Upper lobe of right lung (tissue), 1 donor: ENCODE results near the gene HIPK1. TPM values are rescaled to one million over a fixed set of nuclear protein-coding genes. Genes with fewer than 3 reads are reported as not detected.

ENCODE experiments used
- ATAC-seq: fragments of 200-7000 bp; cut with Tn5 transposase; one replicate; pipeline ENCODE4 v1.9.1; 2020; ENCODE audit warnings: mild to moderate bottlenecking, moderate library complexity
- DNase-seq: peaks from one replicate; pipeline ENCODE4 v3.0.0-alpha.2; 2020
- H3K27ac ChIP-seq: fragments of 200-600 bp; one replicate; pipeline ENCODE4 v1.8.0; 2022
- H3K27me3 ChIP-seq: fragments of 200-600 bp; one replicate; pipeline ENCODE4 v1.8.0; 2022; ENCODE audit warnings: mild to moderate bottlenecking
- H3K36me3 ChIP-seq: fragments of 200-600 bp; one replicate; pipeline ENCODE4 v1.8.0; 2022
- H3K4me1 ChIP-seq: fragments of 200-600 bp; one replicate; pipeline ENCODE4 v1.8.0; 2022
- H3K4me3 ChIP-seq: fragments of 200-600 bp; one replicate; pipeline ENCODE4 v1.8.0; 2022; ENCODE audit warnings: mild to moderate bottlenecking
- H3K9me3 ChIP-seq: fragments of 200-600 bp; one replicate; pipeline ENCODE4 v1.8.0; 2022
- intact Hi-C: fragments of 100-400 bp; cut with DNase I; formaldehyde crosslinking; loops from one replicate; pipeline ENCODE4 v1.11.0; 2022
- total RNA-seq: library from RNA; stranded (reverse); fragmentation: NEBNext Ultra II Directional; extraction: Animal tissue kit (Norgen Biotek cat#: 25700); gene quantifications from one replicate; pipeline ENCODE4 v1.2.1, GENCODE V29; 2021
- TF ChIP-seq, protein P1 (sequence below): fragments of 200-600 bp; IDR thresholded peaks from one replicate; pipeline ENCODE4 v1.8.0; 2022; ENCODE audit warnings: antibody characterized with exemption
- donor health status: DM: no; HTN: yes; CAD: no; lungs with severe emphysema.

Gene HIPK1
- total RNA-seq, 1 donor from 2014 or later = 77.8 TPM

DNA sequence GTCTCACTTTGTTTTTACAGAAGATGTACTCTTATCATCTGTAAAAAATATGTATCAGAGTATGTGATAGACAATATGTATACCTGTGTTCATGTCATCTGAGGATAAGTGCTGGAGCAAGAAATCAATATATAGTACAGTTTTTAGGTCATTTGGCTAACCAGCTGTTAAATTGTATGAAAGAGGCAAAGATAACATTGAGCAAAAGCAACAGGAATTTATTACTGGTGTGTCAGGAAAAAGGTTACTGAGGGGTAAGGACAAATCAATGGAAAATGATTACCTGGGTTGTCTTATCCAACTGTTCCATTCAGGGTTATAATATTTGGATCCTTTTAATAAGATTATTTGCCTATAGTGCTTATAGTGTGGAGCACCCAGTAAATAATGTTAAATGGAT is 4.9 kb downstream of the HIPK1 start:
- Histone ChIP-seq H3K9me3 (no peaks in the 10 kb centered on the region), H3K4me1 (peaks cover 55% of the 10 kb centered on the region), H3K27me3 (no peaks in the 10 kb centered on the region), H3K36me3 (no peaks in the 10 kb centered on the region), H3K27ac (no peak overlapping the region), H3K4me3 (no peak overlapping the region)
- DNase-seq = no peak
- intact Hi-C loops = no loop called here
- ATAC-seq = no peak
- TF ChIP-seq, protein P1, sequence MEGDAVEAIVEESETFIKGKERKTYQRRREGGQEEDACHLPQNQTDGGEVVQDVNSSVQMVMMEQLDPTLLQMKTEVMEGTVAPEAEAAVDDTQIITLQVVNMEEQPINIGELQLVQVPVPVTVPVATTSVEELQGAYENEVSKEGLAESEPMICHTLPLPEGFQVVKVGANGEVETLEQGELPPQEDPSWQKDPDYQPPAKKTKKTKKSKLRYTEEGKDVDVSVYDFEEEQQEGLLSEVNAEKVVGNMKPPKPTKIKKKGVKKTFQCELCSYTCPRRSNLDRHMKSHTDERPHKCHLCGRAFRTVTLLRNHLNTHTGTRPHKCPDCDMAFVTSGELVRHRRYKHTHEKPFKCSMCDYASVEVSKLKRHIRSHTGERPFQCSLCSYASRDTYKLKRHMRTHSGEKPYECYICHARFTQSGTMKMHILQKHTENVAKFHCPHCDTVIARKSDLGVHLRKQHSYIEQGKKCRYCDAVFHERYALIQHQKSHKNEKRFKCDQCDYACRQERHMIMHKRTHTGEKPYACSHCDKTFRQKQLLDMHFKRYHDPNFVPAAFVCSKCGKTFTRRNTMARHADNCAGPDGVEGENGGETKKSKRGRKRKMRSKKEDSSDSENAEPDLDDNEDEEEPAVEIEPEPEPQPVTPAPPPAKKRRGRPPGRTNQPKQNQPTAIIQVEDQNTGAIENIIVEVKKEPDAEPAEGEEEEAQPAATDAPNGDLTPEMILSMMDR = no peak

DNA sequence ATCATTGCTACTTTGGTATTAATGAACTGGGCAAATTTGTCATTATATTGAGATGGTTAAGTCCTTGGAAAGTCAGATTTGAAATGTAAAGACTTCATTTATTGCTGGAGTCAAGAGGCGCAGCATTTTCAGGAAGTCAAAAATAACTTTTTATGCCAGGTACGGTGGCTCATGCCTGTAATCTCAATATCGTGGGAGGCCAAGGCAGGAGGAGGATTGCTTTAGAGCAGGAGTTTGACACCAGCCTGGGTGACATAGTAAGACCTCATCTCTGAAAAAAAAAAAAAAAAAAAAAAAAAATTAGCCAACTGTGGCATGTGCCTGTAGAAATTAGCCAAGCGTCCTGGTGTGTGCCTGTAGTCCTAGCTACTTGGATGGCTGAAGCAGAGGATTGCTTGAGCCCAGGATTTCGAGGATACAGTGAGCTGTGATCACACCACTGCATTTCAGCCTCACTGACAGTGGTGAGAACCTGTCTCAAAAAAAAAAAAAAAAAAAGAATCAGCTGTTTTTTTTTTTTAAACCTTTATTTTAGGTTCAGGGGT is 5.5 kb downstream of the HIPK1 start:
- ATAC-seq (no peak), DNase-seq (no peak)
- Histone ChIP-seq H3K27me3 (no peaks in the 10 kb centered on the region), H3K9me3 (no peaks in the 10 kb centered on the region), H3K27ac (no peak overlapping the region), H3K36me3 (no peaks in the 10 kb centered on the region), H3K4me3 (no peak overlapping the region), H3K4me1 (peaks cover 55% of the 10 kb centered on the region)
- TF ChIP-seq, protein P1 = no peak
- intact Hi-C loops = no loop called here

DNA sequence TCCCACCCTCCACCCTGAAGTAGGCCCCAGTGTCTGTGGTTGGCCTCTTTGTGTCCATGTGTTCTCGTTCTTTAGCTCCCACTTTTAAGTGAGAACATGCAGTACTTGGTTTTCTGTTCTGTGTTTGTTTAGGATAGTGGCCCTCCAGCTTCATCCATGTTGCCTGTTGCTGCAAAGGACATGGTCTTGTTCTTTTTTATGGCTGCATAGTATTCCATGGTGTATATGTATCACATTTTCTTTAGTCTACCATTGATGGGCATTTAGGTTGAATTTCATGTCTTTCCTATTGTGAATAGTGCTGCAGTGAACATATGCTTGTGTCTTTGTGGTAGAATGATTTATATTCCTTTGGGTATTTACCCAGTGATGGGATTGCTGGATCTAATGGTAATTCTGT is 6.1 kb downstream of the HIPK1 start:
- H3K27me3 ChIP-seq = no peaks in the 10 kb centered on the region

DNA sequence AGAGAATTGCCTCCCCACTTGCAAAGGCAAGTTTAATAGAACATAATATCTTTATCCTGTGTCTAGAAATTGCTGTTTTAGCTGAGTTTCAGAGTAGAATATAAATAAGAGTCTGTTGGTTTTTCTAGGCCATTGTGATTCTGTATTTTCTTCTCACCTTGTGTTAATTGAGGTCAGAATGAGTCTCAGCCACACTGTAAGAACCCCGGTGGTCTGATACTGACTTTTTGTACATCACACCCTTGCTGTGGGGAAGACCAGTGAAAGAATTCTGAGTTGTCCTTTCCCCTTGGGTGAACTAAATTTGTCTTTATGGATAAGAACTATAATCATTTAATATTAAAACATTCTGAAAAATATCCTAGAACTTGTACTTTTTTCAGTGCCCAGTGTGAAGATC is 6.8 kb downstream of the HIPK1 start:
- H3K27ac ChIP-seq = no peak overlapping the region
- TF ChIP-seq, protein P1 = no peak
- H3K27me3 ChIP-seq = no peaks in the 10 kb centered on the region
- peaks cover 8% of the 10 kb centered on the region for H3K36me3 ChIP-seq
- no peak for ATAC-seq
- no peaks in the 10 kb centered on the region for H3K9me3 ChIP-seq
- H3K4me1 ChIP-seq = peaks cover 60% of the 10 kb centered on the region
- no peak for DNase-seq
- intact Hi-C loops = no loop called here
- no peak overlapping the region for H3K4me3 ChIP-seq

More for the DNA sequence above, 6.1 kb downstream of the HIPK1 start:
- H3K9me3 ChIP-seq = no peaks in the 10 kb centered on the region
- TF ChIP-seq, protein P1 = no peak
- intact Hi-C loops = no loop called here
- no peak overlapping the region for H3K27ac ChIP-seq
- ATAC-seq (no peak), DNase-seq (no peak)
- H3K36me3 ChIP-seq = peaks cover under 1% of the 10 kb centered on the region
- H3K4me1 ChIP-seq = peaks cover 61% of the 10 kb centered on the region
- no peak overlapping the region for H3K4me3 ChIP-seq

DNA sequence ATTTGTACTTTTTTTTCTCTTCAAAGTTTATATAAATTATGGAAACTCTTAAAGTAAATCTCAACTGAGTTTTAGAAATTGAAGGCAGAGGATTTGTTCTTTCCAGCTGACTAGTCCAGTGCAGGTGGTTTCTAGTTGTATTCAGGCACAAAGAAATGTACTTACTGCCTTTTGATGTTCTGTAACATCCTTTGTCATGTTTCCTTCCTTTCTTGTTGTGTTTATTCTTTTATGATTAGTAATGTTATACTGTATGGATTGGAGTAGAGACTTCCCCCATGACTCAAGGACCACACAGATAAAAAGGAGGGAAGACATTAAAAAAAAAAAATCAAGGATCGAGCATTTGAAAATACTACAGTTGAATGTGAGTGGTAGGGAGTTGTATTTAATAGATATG is 8.0 kb downstream of the HIPK1 start:
- Histone ChIP-seq H3K4me1 (peaks cover 50% of the 10 kb centered on the region), H3K27me3 (no peaks in the 10 kb centered on the region), H3K27ac (no peak overlapping the region), H3K9me3 (no peaks in the 10 kb centered on the region), H3K4me3 (no peak overlapping the region), H3K36me3 (peaks cover 20% of the 10 kb centered on the region)
- ATAC-seq (no peak), DNase-seq (no peak)
- TF ChIP-seq, protein P1 = no peak
- intact Hi-C loops = no loop called here

DNA sequence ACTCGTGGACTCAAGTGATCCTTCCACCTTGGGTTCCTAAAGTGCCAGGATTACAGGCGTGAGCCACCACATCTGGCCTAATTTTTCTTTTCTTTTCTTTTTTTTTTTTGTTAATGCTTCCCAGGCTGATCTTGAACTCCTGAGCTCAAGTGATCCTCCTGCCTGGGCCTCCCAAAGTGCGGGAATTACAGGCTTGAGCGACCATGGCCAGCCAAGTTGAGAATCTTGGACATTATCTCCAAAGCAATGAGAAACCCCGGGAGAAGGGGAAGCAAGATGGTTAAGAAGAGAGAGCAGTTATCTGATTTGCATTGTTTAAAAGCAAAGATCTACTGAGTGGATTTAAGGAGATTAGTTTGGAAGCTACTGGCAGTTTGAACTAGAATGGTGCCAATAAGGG is 9.1 kb downstream of the HIPK1 start:
- Histone ChIP-seq H3K27me3 (no peaks in the 10 kb centered on the region), H3K27ac (no peak overlapping the region), H3K4me3 (no peak overlapping the region), H3K36me3 (peaks cover 26% of the 10 kb centered on the region), H3K4me1 (peaks cover 42% of the 10 kb centered on the region), H3K9me3 (no peaks in the 10 kb centered on the region)
- TF ChIP-seq, protein P1 = no peak
- ATAC-seq (no peak), DNase-seq (no peak)
- intact Hi-C loops = no loop called here
